Right cardiac atrium (tissue), 5 donors: ENCODE results near the gene PRKCH. TPM values are rescaled to one million over a fixed set of nuclear protein-coding genes. Genes with fewer than 3 reads are reported as not detected.
A peak's percentile ranks its signal among the peaks of the same experiment; 100 is the strongest.

Source experiments
- ATAC-seq, 2 donors: fragments of 200-7000 bp; cut with Tn5 transposase; one replicate each; pipeline versions ENCODE4 v1.8.0 to v1.9.1; 2020; ENCODE audit warnings: moderate library complexity in 2 of 2, mild to moderate bottlenecking in 1 of 2
- DNase-seq, 3 donors: peaks; one replicate each; pipeline ENCODE4 v3.0.0-alpha.2; 2020
- H3K27ac ChIP-seq: one replicate; pipeline ENCODE4 v1.5.1; 2013; ENCODE audit warnings: mild to moderate bottlenecking, low read length, control low read depth, moderate library complexity
- H3K27me3 ChIP-seq: one replicate; pipeline ENCODE4 v1.6.1; 2013; ENCODE audit not compliant: control insufficient read depth, insufficient read depth
- H3K4me1 ChIP-seq: one replicate; pipeline ENCODE4 v1.6.1; 2013; ENCODE audit warnings: low read length; ENCODE audit not compliant: control insufficient read depth, insufficient read depth
- H3K4me3 ChIP-seq: one replicate; pipeline ENCODE4 v1.5.1; 2013; ENCODE audit warnings: low read length, control low read depth
- H3K9me3 ChIP-seq: one replicate; pipeline ENCODE4 v1.6.1; 2013; ENCODE audit warnings: low read length; ENCODE audit not compliant: control insufficient read depth
- WGBS: extraction: QIAGEN DNeasy Blood & Tissue Kit; methylation state at CpG from one replicate; pipeline ENCODE4 v1.1.7; 2013; 5-methylcytosine and 5-hydroxymethylcytosine counted together
- intact Hi-C, 4 donors: fragments of 100-400 bp; cut with DNase I; formaldehyde crosslinking; loops; one replicate each; pipeline versions ENCODE4 v1.11.0 to v1.14.0; 2022 to 2023
- polyA plus RNA-seq: library from polyadenylated mRNA; stranded (reverse); fragments of 200-250 nt; gene quantifications from one replicate; pipeline ENCODE4 v1.2.3, GENCODE V29; 2013
- total RNA-seq, 4 donors: library from RNA; stranded (reverse); fragmentation: NEBNext Ultra II Directional; extraction: Animal tissue kit (Norgen Biotek cat#: 25700); gene quantifications; one replicate each; pipeline ENCODE4 v1.2.1, GENCODE V29; 2021
- donor health status: healthy with polysubstance abuse.
- donor health status: DM: no; HTN: yes; CAD: no.
- donor health status: DM: no; HTN: no; CAD: no.
- donor health status: DM: no; HTN: yes; CAD: no; lungs with severe emphysema.
- donor health status: DM: yes; HTN: yes; CAD: no.

PRKCH gene
- total and polyA plus RNA-seq, 5 donors: 11.9 to 31.3 (median 26.6) TPM

- 57% methylated on average over 4 of the region's 4 CpGs for WGBS
- Histone ChIP-seq H3K27me3 (no peaks in the 10 kb centered on the region), H3K27ac (no peak overlapping the region), H3K9me3 (no peaks in the 10 kb centered on the region), H3K4me3 (no peak overlapping the region), H3K4me1 (peaks cover 14% of the 10 kb centered on the region)
- DNase-seq (no peak), ATAC-seq (peak in 1 of 2 donors; percentile 65)
- intact Hi-C loops: no loop called here
Measured at GRCh38 chr14:61346793-61347192, 25.4 kb downstream of the PRKCH start.

GRCh38 chr14:61347826-61348443 lies 26.6 kb downstream of the PRKCH start:
- intact Hi-C loops: no loop called here
- no peaks in the 10 kb centered on the region for H3K9me3 ChIP-seq
- WGBS: 51% methylated on average over 8 of the region's 8 CpGs
- no peak for DNase-seq
- H3K27ac ChIP-seq: peak overlapping the region; percentile 38
- ATAC-seq: peak; percentile 57 to 60
- H3K27me3 ChIP-seq: no peaks in the 10 kb centered on the region
- peaks cover 12% of the 10 kb centered on the region for H3K4me1 ChIP-seq
- no peak overlapping the region for H3K4me3 ChIP-seq

- no peak overlapping the region for H3K27ac ChIP-seq
- H3K4me1 ChIP-seq: peaks cover 6% of the 10 kb centered on the region
- H3K27me3 ChIP-seq: no peaks in the 10 kb centered on the region
- WGBS: 56% methylated on average over 6 of the region's 6 CpGs
- no peak for ATAC-seq
- intact Hi-C loops: no loop called here
- no peaks in the 10 kb centered on the region for H3K9me3 ChIP-seq
- DNase-seq: no peak
- H3K4me3 ChIP-seq: no peak overlapping the region
Measured at GRCh38 chr14:61350427-61351270, 29.3 kb downstream of the PRKCH start.

GRCh38 chr14:61351477-61351876 lies 30.1 kb downstream of the PRKCH start:
- 95% methylated on average over 6 of the region's 6 CpGs for WGBS
- no peak for ATAC-seq
- H3K27me3 ChIP-seq: no peaks in the 10 kb centered on the region
- H3K27ac ChIP-seq: no peak overlapping the region
- peaks cover 6% of the 10 kb centered on the region for H3K4me1 ChIP-seq
- DNase-seq: no peak
- intact Hi-C loops: no loop called here
- no peak overlapping the region for H3K4me3 ChIP-seq
- H3K9me3 ChIP-seq: no peaks in the 10 kb centered on the region

- no peaks in the 10 kb centered on the region for H3K27me3 ChIP-seq
- WGBS: 27% methylated on average over 6 of the region's 6 CpGs
- DNase-seq (peak; percentile 66 to 71 (median 68)), ATAC-seq (peak; percentile 94 to 97)
- peak overlapping the region; percentile 22 for H3K27ac ChIP-seq
- peaks cover 3% of the 10 kb centered on the region for H3K4me1 ChIP-seq
- H3K9me3 ChIP-seq: no peaks in the 10 kb centered on the region
- no peak overlapping the region for H3K4me3 ChIP-seq
- intact Hi-C loops: no loop called here
Measured at GRCh38 chr14:61355892-61356325, 34.5 kb downstream of the PRKCH start.

- H3K4me1 ChIP-seq: peaks cover 3% of the 10 kb centered on the region
- no peaks in the 10 kb centered on the region for H3K9me3 ChIP-seq
- WGBS: 92% methylated on average over 4 of the region's 4 CpGs
- H3K27ac ChIP-seq: no peak overlapping the region
- ATAC-seq (no peak), DNase-seq (no peak)
- intact Hi-C loops: no loop called here
- no peak overlapping the region for H3K4me3 ChIP-seq
- no peaks in the 10 kb centered on the region for H3K27me3 ChIP-seq
Measured at GRCh38 chr14:61357123-61357522, 35.7 kb downstream of the PRKCH start.

- Histone ChIP-seq H3K4me3 (no peak overlapping the region), H3K4me1 (peaks cover 3% of the 10 kb centered on the region), H3K9me3 (no peaks in the 10 kb centered on the region), H3K27me3 (no peaks in the 10 kb centered on the region), H3K27ac (no peak overlapping the region)
- WGBS: 78% methylated on average over 3 of the region's 3 CpGs
- intact Hi-C loops: no loop called here
- no peak for DNase-seq
- no peak for ATAC-seq
Measured at GRCh38 chr14:61358554-61359226, 37.3 kb downstream of the PRKCH start.

GRCh38 chr14:61360796-61361525 lies 39.6 kb downstream of the PRKCH start:
- 85% methylated on average over 5 of the region's 5 CpGs for WGBS
- peaks cover 3% of the 10 kb centered on the region for H3K4me1 ChIP-seq
- H3K9me3 ChIP-seq: no peaks in the 10 kb centered on the region
- no peak overlapping the region for H3K27ac ChIP-seq
- DNase-seq: no peak
- ATAC-seq: no peak
- no peaks in the 10 kb centered on the region for H3K27me3 ChIP-seq
- intact Hi-C loops: no loop called here
- no peak overlapping the region for H3K4me3 ChIP-seq

- no peak overlapping the region for H3K27ac ChIP-seq
Measured at GRCh38 chr14:61362072-61362750, 40.8 kb downstream of the PRKCH start.

GRCh38 chr14:61364243-61364642 lies 42.9 kb downstream of the PRKCH start:
- intact Hi-C loops: no loop called here
- DNase-seq: no peak
- ATAC-seq: no peak
- no peaks in the 10 kb centered on the region for H3K9me3 ChIP-seq
- H3K27ac ChIP-seq: no peak overlapping the region
- H3K4me3 ChIP-seq: no peak overlapping the region
- H3K4me1 ChIP-seq: peaks cover 5% of the 10 kb centered on the region
- no peaks in the 10 kb centered on the region for H3K27me3 ChIP-seq
- WGBS: 84% methylated on average over 2 of the region's 2 CpGs

More at GRCh38 chr14:61362072-61362750, 40.8 kb downstream of the PRKCH start:
- intact Hi-C loops: no loop called here
- Histone ChIP-seq H3K4me1 (peaks cover 3% of the 10 kb centered on the region), H3K27me3 (no peaks in the 10 kb centered on the region), H3K4me3 (no peak overlapping the region), H3K9me3 (no peaks in the 10 kb centered on the region)
- ATAC-seq (no peak), DNase-seq (no peak)
- WGBS: 59% methylated on average over 5 of the region's 5 CpGs
